Left renal cortex interstitium (tissue), 4 donors: ENCODE measurements around the gene KATNIP. TPM values are rescaled to one million over a fixed set of nuclear protein-coding genes. Genes with fewer than 3 reads are reported as not detected.
"Not testable (repeated sequence)": the region's sequence is repeated elsewhere in the genome, so short reads cannot be mapped to it uniquely, and the experiment has no call there.

Experiments
- DNase-seq, 4 donors: peaks; one replicate each; pipeline ENCODE4 v3.0.0-alpha.2; 2013; ENCODE audit warnings: low read depth in 4 of 4, low spot score in 2 of 4, missing footprints in 1 of 4
- polyA plus RNA-seq, 4 donors: library from polyadenylated mRNA; unstranded; fragments of 120-200 nt; gene quantifications; one replicate each; pipeline ENCODE4 v1.2.1, GENCODE V29; 2013; ENCODE audit not compliant: insufficient read length in 4 of 4

Gene KATNIP
- polyA plus RNA-seq, 4 donors, result 20.1 to 31.6 (median 24.0) TPM

DNA sequence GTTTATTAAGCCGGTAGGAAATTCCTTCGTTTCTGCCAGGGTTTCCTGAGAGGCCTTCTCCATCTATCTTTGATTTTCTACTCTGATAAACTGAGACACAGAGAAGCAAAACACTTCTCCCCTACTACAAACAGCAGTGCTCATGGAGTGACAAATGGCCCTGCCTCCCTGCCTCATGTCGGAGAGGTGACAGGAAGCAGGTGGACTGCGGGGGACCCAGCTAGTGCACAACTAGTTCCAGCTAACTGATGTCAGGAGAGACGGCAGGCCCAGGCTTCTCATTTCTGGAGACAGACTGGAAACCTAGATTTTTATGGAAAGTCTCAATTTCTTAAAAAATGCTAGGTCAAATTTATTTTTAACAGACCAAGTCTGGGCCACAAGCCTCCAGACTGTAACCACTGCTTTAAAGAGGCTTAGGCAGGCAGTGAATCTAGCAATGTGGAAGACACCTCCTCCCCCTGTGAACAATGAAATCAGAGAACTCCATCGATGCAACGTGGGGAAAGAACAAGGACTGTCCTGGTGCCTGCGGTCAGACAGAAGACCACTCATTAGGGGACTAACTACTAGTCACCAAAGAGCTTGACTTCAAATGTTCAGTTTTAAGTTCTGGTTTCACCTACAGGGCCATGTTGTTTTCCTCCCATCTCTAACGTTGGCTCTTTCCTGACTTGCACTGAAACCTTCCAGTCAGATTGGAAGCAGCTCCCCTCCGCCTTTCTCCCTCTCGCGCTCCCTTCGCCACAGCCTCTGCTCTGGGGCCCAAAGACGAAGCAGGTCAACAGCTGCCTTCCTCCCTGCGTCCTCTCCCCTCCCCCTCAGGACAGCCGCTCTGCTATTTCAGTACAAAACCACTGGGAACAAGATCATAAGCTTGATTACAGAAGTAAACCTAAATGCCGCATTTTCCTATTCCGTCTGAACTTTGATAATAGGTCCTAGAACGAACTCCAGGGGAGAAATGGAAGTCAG lies 17.8 kb upstream of the KATNIP start:
- DNase-seq, result no peak

DNA sequence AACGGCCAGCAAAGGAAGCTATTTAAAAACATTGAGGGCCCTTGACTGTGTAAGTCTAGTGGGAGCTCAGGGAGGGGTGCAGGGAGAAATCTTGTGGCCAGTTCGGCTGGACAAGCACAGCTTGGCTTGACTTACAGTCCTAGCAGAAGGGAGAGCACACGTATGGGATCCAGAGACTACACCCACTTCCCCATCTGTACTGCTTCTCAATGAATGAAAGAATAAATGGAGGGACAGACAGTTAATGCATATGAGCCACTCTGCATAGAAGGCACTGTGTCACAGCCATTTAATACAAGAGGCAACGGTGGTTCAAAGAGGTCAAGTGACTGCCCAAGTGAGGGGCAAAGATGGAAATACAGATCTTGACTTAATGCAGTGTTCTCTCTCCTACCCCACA lies 15.7 kb upstream of the KATNIP start:
- DNase-seq, result no peak

DNA sequence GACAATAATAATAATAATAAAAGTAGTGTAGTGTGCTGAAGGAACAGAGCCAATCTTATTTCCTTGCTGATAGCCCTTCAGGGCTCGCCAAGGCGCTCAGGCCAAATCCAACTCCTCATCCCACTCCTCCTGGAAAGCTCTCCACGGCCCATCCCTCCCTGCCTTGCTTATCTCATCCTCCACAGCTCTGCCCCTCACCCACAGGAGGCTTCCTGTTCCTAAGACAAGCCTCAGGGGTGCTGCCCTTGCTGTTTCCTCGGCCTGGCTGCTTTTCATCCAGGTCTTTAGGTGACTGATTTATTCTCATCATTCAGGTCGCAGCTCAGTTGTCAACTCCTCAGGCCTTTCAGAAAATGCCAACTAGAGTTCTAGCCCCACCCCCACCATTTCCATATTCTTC lies 11.4 kb upstream of the KATNIP start:
- DNase-seq, result no peak

DNA sequence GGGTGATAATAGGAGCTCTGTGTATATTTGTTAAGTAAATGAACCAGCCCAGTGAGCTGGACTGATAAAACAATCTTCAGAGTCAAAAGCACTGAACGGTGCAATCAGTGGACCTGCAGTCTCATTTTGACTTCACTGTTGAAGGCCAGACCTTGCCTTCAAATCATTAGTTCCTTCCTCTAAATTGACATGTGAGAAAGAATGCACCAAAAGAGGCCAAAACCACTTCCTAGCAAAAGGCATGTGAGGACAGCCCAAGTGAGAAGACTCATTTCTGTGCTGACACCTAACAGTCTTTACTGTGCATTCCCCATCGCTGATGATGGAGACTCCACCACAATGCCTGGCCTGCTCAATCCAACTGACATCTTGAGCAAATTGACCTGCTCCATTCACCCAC lies 10.8 kb upstream of the KATNIP start:
- DNase-seq, result no peak

DNA sequence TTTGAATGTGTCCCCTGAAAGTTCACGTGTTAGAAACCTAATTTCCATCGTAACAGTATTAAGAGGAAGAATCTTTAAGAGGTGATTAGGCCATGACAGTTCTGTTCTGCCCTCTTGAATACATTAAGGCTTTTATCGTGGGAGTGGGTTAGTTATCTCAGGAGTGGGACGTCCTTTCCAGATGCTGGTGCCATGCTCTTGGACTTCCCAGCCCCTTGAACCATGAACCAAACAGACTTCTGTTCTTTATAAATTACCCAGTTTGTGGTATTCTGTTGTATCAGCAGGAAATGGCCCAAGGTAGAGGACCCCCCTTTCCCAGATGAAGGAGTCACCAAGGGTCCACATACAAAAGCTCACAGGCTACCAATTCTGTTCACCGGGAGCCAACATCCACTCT lies 10.3 kb upstream of the KATNIP start:
- DNase-seq, result no peak

DNA sequence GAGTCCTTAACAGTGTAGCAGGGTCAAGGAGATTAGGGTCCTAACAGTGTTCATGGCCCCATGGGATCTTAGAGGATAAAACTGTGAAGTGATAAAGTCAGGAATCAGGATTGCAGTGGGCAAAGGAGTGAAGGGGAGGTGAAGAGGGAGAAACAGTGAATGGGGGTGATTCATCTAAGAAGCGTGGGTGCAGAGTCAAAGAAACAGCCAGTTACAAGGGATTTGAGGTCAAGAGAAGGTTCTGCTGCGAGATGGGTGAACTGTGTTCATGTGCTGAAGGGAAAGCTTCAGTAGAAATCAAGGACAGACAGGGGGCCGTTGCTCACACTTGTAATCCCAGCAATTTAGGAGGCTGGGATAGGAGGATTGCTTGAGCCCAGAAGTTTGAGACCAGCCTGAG lies 6.1 kb upstream of the KATNIP start:
- no peak for DNase-seq

DNA sequence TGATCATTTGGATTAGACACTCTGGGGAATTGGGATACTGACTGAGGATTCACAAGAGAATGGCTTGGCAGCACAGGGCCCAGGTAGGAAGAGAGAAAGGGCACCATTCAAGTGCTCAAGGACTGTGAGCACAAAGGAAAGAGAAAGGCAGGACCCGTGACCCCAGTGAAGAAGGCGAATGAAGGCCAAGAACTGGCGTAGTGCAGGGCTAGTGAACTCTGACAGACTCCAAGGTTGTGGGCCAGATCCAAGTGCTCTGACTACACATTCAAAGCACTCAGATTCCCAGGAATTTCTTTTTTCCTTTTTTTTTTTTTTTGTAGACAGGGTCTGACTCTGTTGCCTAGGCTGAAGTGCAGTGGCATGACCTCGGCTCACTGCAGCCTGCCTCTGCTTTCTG lies 5.3 kb upstream of the KATNIP start:
- no peak for DNase-seq

DNA sequence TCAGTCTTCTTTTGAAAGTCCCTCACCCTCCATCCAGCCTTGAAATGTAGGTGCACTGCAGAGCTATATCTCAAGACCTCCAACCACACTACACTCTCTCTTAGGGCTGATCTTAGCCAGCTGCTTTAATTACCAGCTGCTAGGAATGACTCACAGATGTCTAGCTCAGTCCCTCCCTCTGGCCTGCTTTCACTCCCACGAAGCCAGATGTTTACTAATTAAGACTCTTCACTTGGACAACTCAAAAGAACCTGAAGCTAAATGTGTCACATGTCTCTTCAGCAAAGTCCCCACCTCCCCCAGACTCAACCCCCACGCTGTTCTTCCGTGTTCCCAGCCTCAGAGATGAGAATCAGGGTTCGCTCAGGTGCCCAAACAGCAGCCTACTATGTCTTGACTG lies 2.8 kb upstream of the KATNIP start:
- DNase-seq, result no peak

DNA sequence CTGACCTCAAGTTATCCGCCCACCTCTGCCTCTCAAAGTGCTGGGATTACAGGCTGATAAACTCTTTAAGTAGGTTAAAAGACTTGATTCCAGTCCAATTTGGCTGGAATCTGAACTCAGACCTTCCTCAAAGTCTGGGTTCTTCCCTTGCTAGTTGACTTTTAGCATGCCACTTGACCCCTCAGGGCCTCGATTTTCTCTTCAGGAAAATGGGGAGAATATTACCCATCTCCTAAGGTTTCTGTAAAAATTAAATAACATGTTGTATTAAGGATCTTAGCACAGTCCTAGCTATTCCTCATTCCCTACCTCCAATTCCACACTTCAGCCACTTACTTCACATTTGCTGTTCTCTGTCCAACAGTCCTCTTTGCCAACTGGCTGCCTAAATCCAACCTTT lies 2.1 kb upstream of the KATNIP start:
- no peak for DNase-seq

DNA sequence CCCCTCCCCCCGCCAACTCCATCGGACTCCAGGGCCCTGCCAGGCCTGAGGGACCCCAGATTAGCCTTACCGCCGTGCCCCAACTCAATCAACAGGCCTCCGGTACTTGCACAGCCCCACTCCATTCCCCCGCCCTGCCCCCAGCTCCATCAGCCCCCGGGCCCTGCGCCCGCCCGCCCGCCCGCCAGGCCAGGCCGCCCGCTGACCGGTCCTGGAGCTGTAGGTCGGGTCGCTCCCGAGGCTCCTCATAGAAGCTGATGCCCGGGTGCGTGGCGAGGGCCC lies 539 bp upstream of the KATNIP start:
- no peak for DNase-seq

DNA sequence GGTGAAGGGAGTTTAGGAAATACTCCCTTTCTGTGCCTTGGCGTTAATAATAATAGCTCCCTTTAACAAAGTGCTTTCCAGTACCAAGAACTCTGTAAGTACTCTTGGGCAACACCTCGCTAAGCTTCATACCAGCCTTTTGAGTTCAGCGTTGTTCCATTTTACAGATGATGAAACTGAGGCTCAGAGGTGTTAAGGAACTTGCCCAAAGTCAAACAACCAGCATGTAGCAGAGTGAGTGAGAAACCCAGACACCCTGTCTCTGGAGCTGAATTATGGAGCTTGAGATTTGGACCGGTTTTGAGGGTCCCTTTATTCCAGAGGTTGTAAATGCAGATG lies 607 bp downstream of the KATNIP start:
- no peak for DNase-seq

DNA sequence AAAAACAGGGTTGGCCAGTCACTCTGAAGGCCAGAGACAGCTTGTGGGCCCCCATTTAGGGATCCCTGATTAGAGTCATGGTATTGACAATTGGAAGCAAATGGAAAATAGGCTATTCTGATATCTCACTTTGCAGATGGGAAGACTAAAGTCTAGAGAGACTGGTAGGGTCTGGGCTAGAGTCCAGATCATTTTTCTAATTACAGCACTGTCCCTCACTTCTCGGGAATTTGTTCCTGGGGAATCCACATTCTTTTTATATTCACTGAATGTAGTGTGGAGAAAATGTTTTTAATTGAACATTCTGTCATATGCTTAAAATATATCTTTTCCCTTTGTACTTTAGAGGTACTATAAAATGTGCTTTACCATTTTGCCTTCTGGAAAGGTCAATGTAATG lies 1.1 kb downstream of the KATNIP start:
- DNase-seq, result no peak

DNA sequence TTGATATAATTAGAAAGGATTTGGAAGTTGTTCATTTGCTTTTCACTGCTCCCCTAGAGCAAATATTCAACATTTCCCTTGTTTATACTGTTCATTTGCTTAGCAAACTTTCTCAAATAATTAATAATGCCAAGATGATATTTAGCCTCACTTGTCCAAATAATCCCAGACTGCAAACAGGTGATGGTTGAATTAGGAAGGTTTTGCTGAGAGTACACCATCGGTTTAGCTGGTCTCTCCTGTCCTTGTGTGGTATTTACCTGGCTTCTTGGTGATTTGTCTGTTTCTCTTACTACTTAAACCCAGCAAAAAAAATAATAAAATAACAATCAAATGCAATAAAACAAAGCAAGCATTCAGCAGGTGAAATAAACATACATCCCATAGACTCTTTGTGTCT lies 6.5 kb downstream of the KATNIP start:
- no peak for DNase-seq

DNA sequence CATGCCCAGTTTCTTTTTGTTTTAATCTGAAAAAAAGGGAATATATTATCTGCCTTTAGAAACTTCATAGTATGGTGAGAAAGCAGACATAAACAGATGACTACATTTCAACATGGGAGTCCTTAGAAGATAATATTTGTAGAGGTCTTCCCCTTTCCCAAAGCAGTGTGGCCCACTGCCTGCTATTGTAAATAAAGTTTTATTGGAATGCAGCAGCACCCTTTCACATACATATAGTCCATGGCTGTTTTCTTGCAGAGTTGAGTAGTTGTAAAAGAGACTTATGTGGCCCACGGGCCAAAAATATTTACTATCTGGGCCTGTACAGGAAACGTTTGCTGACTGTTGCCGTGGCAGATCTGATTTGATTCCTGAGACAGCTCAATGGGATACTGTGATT lies 8.5 kb downstream of the KATNIP start:
- no peak for DNase-seq

DNA sequence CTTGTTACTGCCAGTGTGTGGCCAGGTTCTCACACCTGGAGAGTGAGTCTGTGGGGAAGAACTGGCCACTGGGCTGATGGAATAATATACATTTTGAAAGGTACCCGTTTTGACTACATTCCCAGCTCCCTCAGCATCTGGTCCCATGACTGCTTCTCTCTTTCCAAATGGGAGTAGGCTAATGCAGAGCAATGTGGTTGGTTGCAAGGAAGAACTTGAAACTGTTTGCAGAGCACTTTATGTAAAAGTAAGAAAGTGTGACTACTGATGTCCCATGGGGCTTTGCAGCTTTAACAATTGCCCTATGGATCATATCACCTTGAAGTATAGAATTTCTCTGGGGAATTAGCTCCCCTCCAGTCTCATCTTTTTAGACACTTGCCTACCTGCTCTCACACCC lies 9.0 kb downstream of the KATNIP start:
- DNase-seq, result no peak

DNA sequence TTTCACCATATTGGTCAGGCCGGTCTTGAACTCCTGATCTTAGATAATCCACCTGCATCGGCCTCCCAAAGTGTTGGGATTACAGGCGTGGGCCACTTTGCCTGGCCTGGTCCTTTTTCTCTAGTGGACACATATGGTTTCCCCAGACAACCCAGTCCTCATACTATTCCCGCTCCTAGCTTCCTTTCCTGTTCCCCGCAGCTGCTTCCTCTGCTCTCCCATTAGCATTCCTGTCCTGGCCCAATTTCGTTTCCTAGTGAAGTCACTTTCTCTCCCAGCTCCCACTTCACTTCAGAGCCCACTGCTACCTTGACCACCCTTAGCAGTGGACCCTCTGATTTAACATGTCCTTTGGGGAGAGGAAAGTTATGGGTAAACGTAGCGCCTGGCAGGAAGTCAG lies 11.3 kb downstream of the KATNIP start:
- DNase-seq, result no peak

DNA sequence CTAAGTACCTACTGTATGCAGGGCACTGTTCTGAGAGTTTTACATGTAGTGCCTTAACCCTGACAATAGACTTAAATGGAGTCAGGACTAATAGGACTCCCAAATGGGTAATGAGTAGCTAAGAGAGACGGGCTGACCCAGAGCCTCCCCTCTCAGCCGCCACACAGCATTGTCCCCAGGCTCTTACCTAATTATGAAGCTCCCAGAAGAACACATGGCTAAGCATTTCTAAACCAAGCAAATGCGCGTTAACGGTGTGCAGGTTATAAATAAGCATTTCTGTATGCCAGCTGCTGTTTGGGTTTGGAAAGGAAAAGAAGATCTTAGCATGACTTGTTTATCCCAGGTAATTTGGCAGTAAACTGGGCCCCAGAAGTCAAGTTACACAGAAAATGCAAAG lies 14.3 kb downstream of the KATNIP start:
- DNase-seq, result no peak

DNA sequence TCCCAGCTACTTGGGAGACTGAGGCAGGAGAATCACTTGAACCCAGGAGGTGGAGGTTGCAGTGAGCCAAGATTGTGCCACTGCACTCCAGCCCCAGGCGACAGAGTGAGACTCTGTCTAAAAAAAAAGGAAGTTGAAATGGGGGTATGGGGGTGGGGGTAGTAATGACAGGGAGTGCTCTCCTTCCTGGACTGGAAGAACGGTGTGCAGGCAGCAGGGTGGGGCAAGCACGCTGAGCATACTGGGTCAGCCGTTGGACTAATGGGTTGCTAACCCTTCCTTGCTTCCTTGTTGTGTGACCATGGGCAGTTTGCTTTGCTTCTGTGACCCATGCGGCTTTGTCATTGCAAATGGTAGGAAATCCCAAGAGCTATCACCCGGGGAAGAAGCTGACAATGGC lies 16.5 kb downstream of the KATNIP start:
- DNase-seq, result no peak

DNA sequence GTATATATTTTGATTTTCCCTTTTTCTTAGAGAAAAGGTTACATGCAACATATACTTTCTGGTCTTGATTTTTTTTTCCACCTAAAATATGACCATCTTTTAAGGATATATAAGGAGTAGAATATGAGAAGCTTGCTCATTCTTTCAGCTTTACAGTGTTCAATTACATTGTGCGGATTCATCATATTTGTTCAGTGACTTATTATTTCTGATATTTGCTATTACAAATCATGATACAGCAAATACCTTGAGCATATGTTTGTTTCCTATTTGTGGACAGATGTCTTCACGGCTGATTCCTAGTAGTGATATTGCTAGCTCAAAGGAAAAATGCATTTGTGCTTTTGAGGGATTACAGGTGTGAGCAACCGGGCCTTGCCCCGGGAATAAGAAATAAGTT lies 18.1 kb downstream of the KATNIP start:
- DNase-seq, result no peak

DNA sequence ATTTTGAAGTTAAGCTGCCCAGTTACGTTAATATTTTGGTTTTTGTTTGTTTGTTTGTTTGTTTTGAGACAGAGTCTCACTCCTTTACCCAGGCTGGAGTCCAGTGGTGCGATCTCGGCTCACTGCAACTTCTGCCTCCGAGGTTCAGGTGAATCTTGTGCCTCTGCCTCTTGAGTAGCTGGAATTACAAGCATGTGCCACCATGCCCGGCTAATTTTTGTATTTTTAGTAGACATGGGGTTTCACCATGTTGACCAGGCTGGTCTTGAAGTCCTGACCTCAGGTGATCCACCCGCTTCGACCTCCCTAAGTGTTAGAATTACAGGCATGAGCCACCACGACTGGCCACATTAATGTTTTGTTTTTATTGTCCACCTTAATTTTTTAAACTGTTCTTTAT lies 21.0 kb downstream of the KATNIP start:
- DNase-seq, result not testable (repeated sequence)

DNA sequence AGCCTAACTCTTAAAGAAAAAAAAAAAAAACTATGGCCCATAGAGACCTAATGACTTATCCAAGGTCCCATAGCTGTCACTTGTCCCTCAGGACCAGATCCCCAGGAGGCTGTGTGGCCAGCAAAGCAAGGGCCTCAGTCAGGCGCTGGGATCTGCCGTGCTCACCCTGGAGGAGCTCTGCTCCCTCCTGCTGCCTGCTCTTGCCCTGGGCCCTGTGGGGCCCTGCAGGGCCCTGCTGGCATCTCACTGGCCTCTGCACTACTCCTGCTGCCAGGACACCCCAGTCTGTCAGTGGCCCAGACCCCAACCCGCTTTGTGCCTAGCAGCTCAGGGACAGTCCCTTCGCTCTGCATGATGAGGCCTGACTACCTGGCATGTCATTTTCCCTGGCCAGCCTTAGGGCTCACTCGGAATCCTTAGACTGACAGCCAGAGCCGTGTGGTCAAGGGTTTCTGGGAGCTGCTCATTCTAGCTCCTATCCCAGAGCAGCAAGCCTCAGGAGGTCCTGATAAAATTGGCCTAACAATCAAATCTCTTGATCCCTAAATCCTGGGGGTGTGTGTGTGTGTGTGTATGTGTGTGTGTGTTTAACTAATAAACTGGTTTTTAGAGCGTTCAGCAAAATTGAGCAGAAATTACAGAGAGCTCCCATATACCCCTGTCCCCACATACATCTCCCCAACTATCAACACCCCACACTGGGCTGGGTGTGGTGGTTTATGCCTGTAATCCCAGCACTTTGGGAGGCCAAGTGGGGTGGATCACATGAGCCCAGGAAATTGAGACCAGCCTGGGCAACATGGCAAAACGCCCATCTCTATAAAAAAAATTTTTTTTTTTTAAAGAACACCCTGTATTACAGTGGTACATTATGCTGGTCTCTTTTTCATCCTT lies 21.7 kb downstream of the KATNIP start:
- DNase-seq, result no peak

DNA sequence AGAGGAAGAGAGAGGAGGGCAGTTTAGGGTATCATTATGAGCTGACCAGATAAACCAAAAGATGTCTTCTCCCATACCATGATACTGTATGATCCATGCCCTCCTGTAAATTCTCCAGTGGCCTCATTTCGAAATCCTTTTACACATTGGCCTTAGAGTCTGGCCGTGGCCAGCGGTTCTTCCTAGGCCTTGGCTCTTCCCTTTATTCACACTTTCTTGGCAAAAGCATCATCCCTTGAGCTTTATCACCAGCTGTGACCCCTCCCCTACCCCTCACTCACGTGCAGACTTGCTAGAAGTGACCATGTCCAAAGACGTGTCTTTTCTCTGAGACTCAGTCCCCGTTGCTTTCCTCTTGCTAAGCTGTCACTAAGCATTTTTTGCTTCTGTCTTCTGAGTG lies 22.8 kb downstream of the KATNIP start:
- DNase-seq, result no peak
